ENCODE data around the gene ERCC8. TPM values are rescaled to one million over a fixed set of nuclear protein-coding genes. Genes with fewer than 3 reads are reported as not detected.

Gene ERCC8
- total and polyA plus RNA-seq, 9 of the 15 experiments (the other 6 are each of a cell fraction or from before 2014, with no cell fraction given): 10.1 to 41.8 (median 24.4) TPM

DNA sequence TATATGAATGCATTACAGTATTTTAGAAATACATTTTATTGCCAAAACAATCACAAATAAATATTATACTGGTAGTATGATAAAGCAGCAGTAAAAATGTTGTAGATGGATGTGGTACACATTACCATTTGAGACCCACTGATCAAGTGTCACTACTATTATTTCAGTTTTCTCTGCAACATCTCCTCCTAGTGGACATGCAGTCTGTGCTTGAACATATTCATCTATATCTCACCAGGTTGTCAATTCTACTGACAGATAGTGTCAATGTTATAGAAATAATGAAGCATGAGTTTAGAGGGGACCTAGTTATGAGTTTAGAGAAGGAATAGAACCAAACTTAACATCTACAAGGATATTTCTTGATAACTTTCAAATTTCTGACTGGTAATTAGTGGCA, 61.6 kb downstream of the ERCC8 start:
- intact Hi-C loops (cut with micrococcal nuclease): loop anchor here (2.0 kb wide), 1 partner anchor 206 kb away; no protein-coding TSS in a partner anchor
- no peak for ATAC-seq
- BruUV-seq (replicated peaks): no TSS peak
- Histone ChIP-seq H3K27me3 (ENCODE audit: control insufficient read depth in 2 of 2, insufficient read depth in 2 of 2, low read length in 2 of 2) (no peaks in the 10 kb centered on the region), H3K9me1 (ENCODE audit: control insufficient read depth, insufficient read depth, low read length) (no peaks in the 10 kb centered on the region), H3K79me2 (ENCODE audit: control insufficient read depth, insufficient read depth, low read length) (no peaks in the 10 kb centered on the region), H3K4me1 (replicated peaks in 1 of 2; ENCODE audit: control insufficient read depth in 2 of 2, insufficient read depth in 2 of 2, low read length in 2 of 2) (no peaks in the 10 kb centered on the region), H3K36me3 (ENCODE audit: control insufficient read depth, insufficient read depth, low read length) (no peaks in the 10 kb centered on the region), H3K9me3 (replicated peaks; ENCODE audit: control insufficient read depth, insufficient read depth, low read depth, low read length) (no peaks in the 10 kb centered on the region), H3K9ac (ENCODE audit: insufficient read depth in 1 of 2, low read depth in 2 of 2, low read length in 2 of 2) (no peak overlapping the region), H2AFZ (ENCODE audit: low read depth, low read length) (no peak overlapping the region), H3K4me3 (no peak overlapping the region), H3K4me2 (ENCODE audit: insufficient read depth, low read length) (no peak overlapping the region), H3K27ac (ENCODE audit: extremely low read depth, low read depth, low read length) (no peak overlapping the region), H4K20me1 (replicated peaks; ENCODE audit: control insufficient read depth, insufficient read depth, low read length) (no peaks in the 10 kb centered on the region)
- in situ Hi-C loops (cut with MboI): no loop called here
- ChIA-PET CTCF (ENCODE audit: low intra/inter-chr PET ratio) (no interaction called here), POLR2A (no interaction called here)
- DNase-seq (ENCODE audit: extremely low read depth in 1 of 4, low spot score in 3 of 4): peak in 2 of 4 experiments; percentile 6 to 10
- FAIRE-seq: no peak
- no peak for TF ChIP-seq ETV6 (IDR thresholded peaks at IDR 0.05; ENCODE audit: borderline replicate concordance in 1 of 2, low read depth in 2 of 2, low read length in 1 of 2)
- TF ChIP-seq ETV6 (CRISPR knock-in tag; IDR thresholded peaks at IDR 0.05; ENCODE audit: borderline replicate concordance): no peak
- TF ChIP-seq RAD21 (CRISPR knock-in tag; conservative IDR thresholded peaks at IDR 0.05 in 1 of 2, IDR thresholded peaks at IDR 0.05 in 1 of 2): peak; percentile 29 to 73; a peak in 2 of 4 replicates
- no peak for TF ChIP-seq PHF8 (IDR thresholded peaks at IDR 0.05; ENCODE audit: borderline replicate concordance, low read length)
- TF ChIP-seq BRD9 (IDR thresholded peaks at IDR 0.05; ENCODE audit: low read depth, partially characterized antibody): no peak
- TF ChIP-seq MEIS2 (IDR thresholded peaks at IDR 0.05; ENCODE audit: partially characterized antibody): peak; percentile 58
- TF ChIP-seq ZBTB5 (IDR thresholded peaks at IDR 0.05): no peak
- TF ChIP-seq ZSCAN32 (CRISPR knock-in tag; IDR thresholded peaks at IDR 0.05): no peak
- no peak for TF ChIP-seq GABPB2 (CRISPR knock-in tag; conservative IDR thresholded peaks at IDR 0.05)
- no peak for TF ChIP-seq ATF6 (CRISPR knock-in tag; IDR thresholded peaks at IDR 0.05)
- TF ChIP-seq, protein P1, sequence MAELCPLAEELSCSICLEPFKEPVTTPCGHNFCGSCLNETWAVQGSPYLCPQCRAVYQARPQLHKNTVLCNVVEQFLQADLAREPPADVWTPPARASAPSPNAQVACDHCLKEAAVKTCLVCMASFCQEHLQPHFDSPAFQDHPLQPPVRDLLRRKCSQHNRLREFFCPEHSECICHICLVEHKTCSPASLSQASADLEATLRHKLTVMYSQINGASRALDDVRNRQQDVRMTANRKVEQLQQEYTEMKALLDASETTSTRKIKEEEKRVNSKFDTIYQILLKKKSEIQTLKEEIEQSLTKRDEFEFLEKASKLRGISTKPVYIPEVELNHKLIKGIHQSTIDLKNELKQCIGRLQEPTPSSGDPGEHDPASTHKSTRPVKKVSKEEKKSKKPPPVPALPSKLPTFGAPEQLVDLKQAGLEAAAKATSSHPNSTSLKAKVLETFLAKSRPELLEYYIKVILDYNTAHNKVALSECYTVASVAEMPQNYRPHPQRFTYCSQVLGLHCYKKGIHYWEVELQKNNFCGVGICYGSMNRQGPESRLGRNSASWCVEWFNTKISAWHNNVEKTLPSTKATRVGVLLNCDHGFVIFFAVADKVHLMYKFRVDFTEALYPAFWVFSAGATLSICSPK (IDR thresholded peaks at IDR 0.05; ENCODE audit: borderline replicate concordance): no peak
- TF ChIP-seq ZC3H8 (IDR thresholded peaks at IDR 0.05): no peak
- no peak for TF ChIP-seq THRAP3 (IDR thresholded peaks at IDR 0.05; ENCODE audit: borderline replicate concordance)
- TF ChIP-seq, protein P2, sequence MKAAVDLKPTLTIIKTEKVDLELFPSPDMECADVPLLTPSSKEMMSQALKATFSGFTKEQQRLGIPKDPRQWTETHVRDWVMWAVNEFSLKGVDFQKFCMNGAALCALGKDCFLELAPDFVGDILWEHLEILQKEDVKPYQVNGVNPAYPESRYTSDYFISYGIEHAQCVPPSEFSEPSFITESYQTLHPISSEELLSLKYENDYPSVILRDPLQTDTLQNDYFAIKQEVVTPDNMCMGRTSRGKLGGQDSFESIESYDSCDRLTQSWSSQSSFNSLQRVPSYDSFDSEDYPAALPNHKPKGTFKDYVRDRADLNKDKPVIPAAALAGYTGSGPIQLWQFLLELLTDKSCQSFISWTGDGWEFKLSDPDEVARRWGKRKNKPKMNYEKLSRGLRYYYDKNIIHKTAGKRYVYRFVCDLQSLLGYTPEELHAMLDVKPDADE (conservative IDR thresholded peaks at IDR 0.05; ENCODE audit: control insufficient read depth, low read depth, low read length): no peak

All from K562 (cell line).